Parathyroid adenoma (tissue), 2 donors: ENCODE results near the gene SNX25.

Experiments
- H2AFZ ChIP-seq: fragments of 300-600 bp; sonication (generic); one replicate; pipeline ENCODE4 v1.7.0; 2017; ENCODE audit warnings: antibody characterized with exemption, mild to moderate bottlenecking
- H3K27ac ChIP-seq: fragments of 300-600 bp; sonication (generic); one replicate; pipeline ENCODE4 v1.7.0; 2017
- H3K27me3 ChIP-seq: fragments of 300-600 bp; sonication (generic); one replicate; pipeline ENCODE4 v1.7.0; 2017; ENCODE audit warnings: low read length; ENCODE audit not compliant: control insufficient read depth, insufficient read depth
- H3K36me3 ChIP-seq: fragments of 300-600 bp; sonication (generic); one replicate; pipeline ENCODE4 v1.7.0; 2017; ENCODE audit warnings: low read length; ENCODE audit not compliant: control insufficient read depth, insufficient read depth
- H3K4me1 ChIP-seq: fragments of 300-600 bp; sonication (generic); one replicate; pipeline ENCODE4 v1.7.0; 2017; ENCODE audit warnings: control low read depth
- H3K4me2 ChIP-seq: fragments of 300-600 bp; sonication (generic); one replicate; pipeline ENCODE4 v1.7.0; 2017; ENCODE audit warnings: low read length
- H3K4me3 ChIP-seq: fragments of 300-600 bp; sonication (generic); one replicate; pipeline ENCODE4 v1.7.0; 2017; ENCODE audit warnings: low read depth, low read length
- H3K79me2 ChIP-seq: fragments of 300-600 bp; sonication (generic); one replicate; pipeline ENCODE4 v1.7.0; 2017; ENCODE audit warnings: control low read depth
- H3K9ac ChIP-seq: fragments of 300-600 bp; sonication (generic); one replicate; pipeline ENCODE4 v1.7.0; 2017; ENCODE audit warnings: mild to moderate bottlenecking
- H3K9me3 ChIP-seq: fragments of 300-600 bp; sonication (generic); one replicate; pipeline ENCODE4 v1.7.0; 2017; ENCODE audit warnings: low read length; ENCODE audit not compliant: control insufficient read depth
- TF ChIP-seq, protein P1 (sequence below): fragments of 300-600 bp; sonication (generic); IDR thresholded peaks from one replicate; pipeline ENCODE4 v1.7.0; 2017; ENCODE audit warnings: antibody characterized with exemption, mild to moderate bottlenecking
- donor health status: primary hyperparathyroidism.

The SNX25 gene

DNA sequence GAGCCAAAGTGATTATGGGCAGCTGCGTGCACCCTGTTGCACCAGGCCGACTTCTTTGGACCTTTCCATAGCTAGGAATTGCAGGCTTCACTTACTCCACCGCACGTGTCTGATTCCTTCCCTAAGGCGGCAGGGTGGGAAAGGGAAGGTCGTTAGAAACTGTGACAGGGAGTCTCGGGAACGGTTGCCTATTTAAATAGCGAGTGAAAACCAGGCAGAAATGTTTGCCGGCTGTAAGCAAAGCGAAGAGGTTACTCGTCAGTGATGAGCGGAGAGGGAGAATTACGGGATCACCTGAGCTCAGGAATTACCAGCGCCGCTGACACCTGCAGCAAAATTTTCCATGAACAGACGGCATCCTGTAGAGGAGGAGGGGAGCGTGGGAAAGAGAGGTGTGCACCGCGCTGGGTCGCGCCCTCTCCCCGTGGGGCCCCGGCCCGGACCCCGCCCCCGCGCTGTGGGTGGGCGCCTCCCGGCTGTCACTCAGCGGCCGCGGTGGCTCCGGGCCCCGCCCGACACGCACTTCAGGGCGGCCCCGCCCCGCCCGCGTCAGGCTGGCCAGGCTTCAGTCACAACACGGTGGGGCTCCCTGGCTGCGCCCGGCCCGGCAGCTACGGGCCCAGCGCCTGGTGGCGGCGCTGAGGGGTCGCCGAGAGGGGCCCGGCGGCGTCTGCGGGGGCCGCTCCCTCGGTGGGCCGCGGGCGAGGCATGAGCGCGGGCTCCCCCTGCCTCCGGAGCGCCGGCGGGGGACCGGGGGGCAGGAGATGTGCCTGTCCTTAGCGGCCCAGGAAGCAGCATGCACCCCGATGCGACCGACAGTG is at the start of gene SNX25:
SNX25 (plus strand) TSS at position 568 of the 821 bp plus-strand sequence; CDS start at position 797, 229 bp downstream.
- TF ChIP-seq, protein P1, sequence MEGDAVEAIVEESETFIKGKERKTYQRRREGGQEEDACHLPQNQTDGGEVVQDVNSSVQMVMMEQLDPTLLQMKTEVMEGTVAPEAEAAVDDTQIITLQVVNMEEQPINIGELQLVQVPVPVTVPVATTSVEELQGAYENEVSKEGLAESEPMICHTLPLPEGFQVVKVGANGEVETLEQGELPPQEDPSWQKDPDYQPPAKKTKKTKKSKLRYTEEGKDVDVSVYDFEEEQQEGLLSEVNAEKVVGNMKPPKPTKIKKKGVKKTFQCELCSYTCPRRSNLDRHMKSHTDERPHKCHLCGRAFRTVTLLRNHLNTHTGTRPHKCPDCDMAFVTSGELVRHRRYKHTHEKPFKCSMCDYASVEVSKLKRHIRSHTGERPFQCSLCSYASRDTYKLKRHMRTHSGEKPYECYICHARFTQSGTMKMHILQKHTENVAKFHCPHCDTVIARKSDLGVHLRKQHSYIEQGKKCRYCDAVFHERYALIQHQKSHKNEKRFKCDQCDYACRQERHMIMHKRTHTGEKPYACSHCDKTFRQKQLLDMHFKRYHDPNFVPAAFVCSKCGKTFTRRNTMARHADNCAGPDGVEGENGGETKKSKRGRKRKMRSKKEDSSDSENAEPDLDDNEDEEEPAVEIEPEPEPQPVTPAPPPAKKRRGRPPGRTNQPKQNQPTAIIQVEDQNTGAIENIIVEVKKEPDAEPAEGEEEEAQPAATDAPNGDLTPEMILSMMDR: no peak

DNA sequence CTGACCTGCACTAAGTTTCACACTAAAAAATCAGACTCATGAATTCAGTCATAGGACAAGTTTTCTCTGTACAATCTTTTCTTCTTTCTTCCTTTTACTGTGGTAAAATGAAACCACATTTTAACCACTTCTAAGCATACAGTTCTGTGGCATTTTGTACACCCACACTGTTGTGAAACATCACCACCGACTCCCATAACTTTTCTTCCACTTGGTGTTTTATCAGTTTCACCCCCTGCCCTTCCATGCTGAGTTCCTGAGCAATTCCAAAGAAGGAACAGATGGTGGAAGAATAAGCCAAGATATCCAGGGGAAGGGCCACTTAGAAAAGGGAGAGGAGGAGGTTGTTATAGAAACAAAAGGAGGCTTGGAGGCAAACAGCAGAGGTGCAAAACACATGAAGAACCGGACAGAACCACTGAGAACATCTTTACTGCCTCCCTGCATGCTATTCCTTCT is 43.8 kb upstream of the SNX25 start:
- H3K79me2 ChIP-seq: no peaks in the 10 kb centered on the region
- TF ChIP-seq, protein P1: no peak
- H3K4me3 ChIP-seq: no peak overlapping the region
- H3K9ac ChIP-seq: no peak overlapping the region
- no peaks in the 10 kb centered on the region for H3K36me3 ChIP-seq
- H3K27me3 ChIP-seq: no peaks in the 10 kb centered on the region
- no peak overlapping the region for H3K4me2 ChIP-seq
- no peak overlapping the region for H2AFZ ChIP-seq
- no peaks in the 10 kb centered on the region for H3K9me3 ChIP-seq
- H3K27ac ChIP-seq: no peak overlapping the region
- H3K4me1 ChIP-seq: no peaks in the 10 kb centered on the region

More for the DNA sequence above, at the start of gene SNX25:
- peak within 1 kb of the TSS; percentile 66 for H3K27ac ChIP-seq
- H3K4me1 ChIP-seq: peaks cover 4% of the 10 kb centered on the region
- H3K79me2 ChIP-seq: no peaks in the 10 kb centered on the region
- H3K9me3 ChIP-seq: no peaks in the 10 kb centered on the region
- H3K4me3 ChIP-seq: peak within 1 kb of the TSS; percentile 65
- H3K4me2 ChIP-seq: peak within 1 kb of the TSS; percentile 92
- H3K27me3 ChIP-seq: no peaks in the 10 kb centered on the region
- peak within 1 kb of the TSS; percentile 83 for H2AFZ ChIP-seq
- no peaks in the 10 kb centered on the region for H3K36me3 ChIP-seq
- H3K9ac ChIP-seq: no peak within 1 kb of the TSS

DNA sequence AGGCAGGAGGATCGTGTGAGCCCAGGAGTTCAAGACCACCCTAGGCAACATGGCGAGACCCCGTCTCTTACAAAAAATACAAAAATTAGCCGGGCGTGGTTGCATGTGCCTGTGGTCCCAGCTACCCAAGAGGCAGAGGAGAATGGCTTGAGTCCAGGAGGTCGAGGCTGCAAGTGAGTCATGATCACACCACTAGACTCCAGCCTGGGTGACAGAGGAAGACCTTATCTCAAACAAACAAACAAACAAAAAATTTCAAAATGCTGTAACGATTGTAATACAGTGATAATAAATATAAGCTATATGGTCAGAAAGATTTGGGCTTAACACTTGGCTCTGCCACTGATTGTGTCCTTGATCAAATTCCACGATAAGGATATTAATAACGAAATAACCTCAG is 42.2 kb upstream of the SNX25 start:
- Histone ChIP-seq H2AFZ (no peak overlapping the region), H3K9ac (no peak overlapping the region), H3K79me2 (no peaks in the 10 kb centered on the region), H3K4me1 (no peaks in the 10 kb centered on the region), H3K4me3 (no peak overlapping the region), H3K27me3 (no peaks in the 10 kb centered on the region), H3K9me3 (no peaks in the 10 kb centered on the region), H3K27ac (no peak overlapping the region), H3K4me2 (no peak overlapping the region), H3K36me3 (no peaks in the 10 kb centered on the region)
- TF ChIP-seq, protein P1: no peak

DNA sequence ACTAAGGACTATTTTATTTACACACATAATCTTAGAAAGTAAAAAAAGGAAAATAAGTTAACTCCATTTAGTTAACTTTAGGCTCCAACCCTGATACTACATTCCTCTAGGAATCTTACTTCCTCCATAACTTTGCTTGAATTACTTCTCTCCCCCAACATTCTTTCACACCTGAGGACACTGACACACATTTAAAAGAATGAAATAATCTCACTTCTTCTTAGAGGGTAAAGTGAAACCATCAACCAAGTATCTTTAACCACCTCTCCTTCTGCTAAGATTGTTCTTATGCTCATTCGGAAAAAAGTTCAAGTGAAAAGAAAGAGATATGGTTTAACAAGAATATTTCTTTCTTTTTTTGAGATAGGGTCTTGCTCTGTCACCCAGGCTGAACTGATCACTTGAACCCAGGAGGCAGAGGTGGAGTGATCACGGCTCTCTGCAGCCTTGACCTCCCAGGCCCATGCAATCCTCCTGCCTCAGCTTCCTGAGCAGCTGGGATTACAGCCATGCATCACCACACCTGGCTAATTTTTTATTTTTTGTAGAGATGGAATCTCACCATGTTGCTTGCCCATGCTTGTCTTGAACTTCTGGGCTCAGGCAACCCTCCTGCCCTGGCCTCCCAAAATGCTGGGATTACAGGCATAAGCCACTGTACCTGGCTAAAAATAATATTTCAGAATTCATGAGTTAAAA is 37.9 kb upstream of the SNX25 start:
- Histone ChIP-seq H3K27ac (no peak overlapping the region), H3K4me2 (no peak overlapping the region), H3K9ac (no peak overlapping the region), H3K79me2 (no peaks in the 10 kb centered on the region), H3K4me3 (no peak overlapping the region), H3K27me3 (no peaks in the 10 kb centered on the region), H3K36me3 (no peaks in the 10 kb centered on the region), H3K9me3 (no peaks in the 10 kb centered on the region), H2AFZ (no peak overlapping the region), H3K4me1 (no peaks in the 10 kb centered on the region)
- TF ChIP-seq, protein P1: no peak
